ENCODE results near the gene AIFM3.
"Not testable (repeated sequence)": the region's sequence is repeated elsewhere in the genome, so short reads cannot be mapped to it uniquely, and the experiment has no call there.

The AIFM3 gene

GRCh38 chr22:20927940-20928572 lies 39.0 kb upstream of the AIFM3 start:
- TF ChIP-seq CTCF (conservative IDR thresholded peaks at IDR 0.05; ENCODE audit: low read depth, low read length) = no peak
- H3K4me3 ChIP-seq (ENCODE audit: low read depth, low read length) = no peak overlapping the region
- no peak for DNase-seq (ENCODE audit: low read depth)

- no peak for TF ChIP-seq CTCF (conservative IDR thresholded peaks at IDR 0.05; ENCODE audit: low read depth, low read length)
- H3K4me3 ChIP-seq (ENCODE audit: low read depth, low read length) = no peak overlapping the region
- no peak for DNase-seq (ENCODE audit: low read depth)
Measured at GRCh38 chr22:20928573-20928967, 38.5 kb upstream of the AIFM3 start.

- no peak overlapping the region for H3K4me3 ChIP-seq (ENCODE audit: low read depth, low read length)
- DNase-seq (ENCODE audit: low read depth) = no peak
- TF ChIP-seq CTCF (conservative IDR thresholded peaks at IDR 0.05; ENCODE audit: low read depth, low read length) = no peak
Measured at GRCh38 chr22:20930004-20930403, 37.1 kb upstream of the AIFM3 start.

GRCh38 chr22:20930435-20930834 lies 36.6 kb upstream of the AIFM3 start:
- not testable (repeated sequence) for DNase-seq (ENCODE audit: low read depth); H3K4me3 ChIP-seq (ENCODE audit: low read depth, low read length)

GRCh38 chr22:20931126-20931654 lies 35.9 kb upstream of the AIFM3 start:
- no peak for TF ChIP-seq CTCF (conservative IDR thresholded peaks at IDR 0.05; ENCODE audit: low read depth, low read length)
- H3K4me3 ChIP-seq (ENCODE audit: low read depth, low read length) = no peak overlapping the region

GRCh38 chr22:20933910-20934309 lies 33.1 kb upstream of the AIFM3 start:
- TF ChIP-seq CTCF (conservative IDR thresholded peaks at IDR 0.05; ENCODE audit: low read depth, low read length) = no peak

More at GRCh38 chr22:20931126-20931654, 35.9 kb upstream of the AIFM3 start:
- DNase-seq (ENCODE audit: low read depth) = no peak

GRCh38 chr22:20935049-20935448 lies 32.0 kb upstream of the AIFM3 start:
- DNase-seq (ENCODE audit: low read depth); H3K4me3 ChIP-seq (ENCODE audit: low read depth, low read length): not testable (repeated sequence)

More at GRCh38 chr22:20933910-20934309, 33.1 kb upstream of the AIFM3 start:
- no peak overlapping the region for H3K4me3 ChIP-seq (ENCODE audit: low read depth, low read length)
- DNase-seq (ENCODE audit: low read depth) = no peak

GRCh38 chr22:20935780-20936539 lies 31.1 kb upstream of the AIFM3 start:
- H3K4me3 ChIP-seq (ENCODE audit: low read depth, low read length); DNase-seq (ENCODE audit: low read depth): not testable (repeated sequence)

All from choroid plexus epithelial cell (primary cell).